IPS DF 6.9 (cell line): ENCODE results near the gene ADAM17.
"Not testable (repeated sequence)": the region's sequence is repeated elsewhere in the genome, so short reads cannot be mapped to it uniquely, and the experiment has no call there.

Experiments used
- DNase-seq: peaks from one replicate; pipeline ENCODE4 v3.0.0-alpha.2; 2013; ENCODE audit warnings: low read depth, low spot score
- H3K27ac ChIP-seq: one replicate; pipeline ENCODE4 v1.5.1; 2013; ENCODE audit warnings: low read length, control low read depth
- H3K27me3 ChIP-seq: 2 replicates; pipeline ENCODE4 v1.6.1; 2013; ENCODE audit warnings: mild to moderate bottlenecking, low read length; ENCODE audit not compliant: control insufficient read depth, insufficient read depth
- H3K36me3 ChIP-seq: 2 replicates; pipeline ENCODE4 v1.6.1; 2013; ENCODE audit warnings: low read length; ENCODE audit not compliant: control insufficient read depth, insufficient read depth
- H3K4me1 ChIP-seq: 2 replicates; pipeline ENCODE4 v1.6.1; 2013; ENCODE audit warnings: low read length; ENCODE audit not compliant: control insufficient read depth, insufficient read depth
- H3K4me3 ChIP-seq: 2 replicates; pipeline ENCODE4 v1.5.1; 2013; ENCODE audit warnings: mild to moderate bottlenecking, low read length
- H3K9me3 ChIP-seq: 2 replicates; pipeline ENCODE4 v1.6.1; 2013; ENCODE audit warnings: low read length, inconsistent platforms; ENCODE audit not compliant: control insufficient read depth, insufficient read depth
- WGBS: extraction: QIAGEN DNeasy Blood & Tissue Kit; methylation state at CpG from one replicate; pipeline ENCODE4 v1.1.7; 2013; ENCODE audit warnings: mixed read lengths, missing lambda C conversion rate; ENCODE audit not compliant: insufficient read length, insufficient coverage; 5-methylcytosine and 5-hydroxymethylcytosine counted together

ADAM17 gene

GRCh38 chr2:9590641-9591040 is 35.0 kb upstream of the ADAM17 start:
- Histone ChIP-seq H3K4me3 (no peak overlapping the region), H3K27ac (no peak overlapping the region), H3K4me1 (no peaks in the 10 kb centered on the region), H3K9me3 (no peaks in the 10 kb centered on the region), H3K36me3 (peaks cover 5% of the 10 kb centered on the region; the same call in 1 of the 2 replicates), H3K27me3 (no peaks in the 10 kb centered on the region)
- no CpG with 5 or more reads among the region's 3 CpGs for WGBS
- no peak for DNase-seq

GRCh38 chr2:9586465-9586864 is 30.8 kb upstream of the ADAM17 start:
- no CpG with 5 or more reads among the region's 3 CpGs for WGBS
- H3K4me3 ChIP-seq, result no peak overlapping the region
- peaks cover 5% of the 10 kb centered on the region; the same call in 1 of the 2 replicates for H3K36me3 ChIP-seq
- H3K27me3 ChIP-seq, result no peaks in the 10 kb centered on the region
- no peak for DNase-seq
- no peak overlapping the region for H3K27ac ChIP-seq
- no peaks in the 10 kb centered on the region for H3K9me3 ChIP-seq
- H3K4me1 ChIP-seq, result no peaks in the 10 kb centered on the region

GRCh38 chr2:9585486-9585885 is 29.9 kb upstream of the ADAM17 start:
- Histone ChIP-seq H3K36me3 (peaks cover 5% of the 10 kb centered on the region; the same call in 1 of the 2 replicates), H3K4me1 (no peaks in the 10 kb centered on the region)
- WGBS, result no CpG with 5 or more reads among the region's 5 CpGs

GRCh38 chr2:9584902-9585301 is 29.3 kb upstream of the ADAM17 start:
- H3K36me3 ChIP-seq, H3K9me3 ChIP-seq, H3K27me3 ChIP-seq, H3K4me1 ChIP-seq, H3K4me3 ChIP-seq, H3K27ac ChIP-seq, DNase-seq: not testable (repeated sequence)

More at GRCh38 chr2:9585486-9585885, 29.9 kb upstream of the ADAM17 start:
- Histone ChIP-seq H3K4me3 (no peak overlapping the region), H3K27ac (no peak overlapping the region), H3K9me3 (no peaks in the 10 kb centered on the region), H3K27me3 (no peaks in the 10 kb centered on the region)
- no peak for DNase-seq

GRCh38 chr2:9582624-9583023 is 27.0 kb upstream of the ADAM17 start:
- no peaks in the 10 kb centered on the region for H3K9me3 ChIP-seq
- H3K27ac ChIP-seq, result no peak overlapping the region

GRCh38 chr2:9578467-9579235 is 23.0 kb upstream of the ADAM17 start:
- Histone ChIP-seq H3K9me3 (no peaks in the 10 kb centered on the region), H3K27ac (no peak overlapping the region), H3K4me1 (no peaks in the 10 kb centered on the region), H3K36me3 (peaks cover 2% of the 10 kb centered on the region; the same call in 1 of the 2 replicates), H3K27me3 (no peaks in the 10 kb centered on the region), H3K4me3 (no peak overlapping the region)
- no peak for DNase-seq
- WGBS, result no CpG with 5 or more reads among the region's 9 CpGs

More at GRCh38 chr2:9582624-9583023, 27.0 kb upstream of the ADAM17 start:
- H3K4me3 ChIP-seq, result no peak overlapping the region
- no peak for DNase-seq
- H3K36me3 ChIP-seq, result peaks cover 2% of the 10 kb centered on the region; the same call in 1 of the 2 replicates
- no peaks in the 10 kb centered on the region for H3K4me1 ChIP-seq
- no peaks in the 10 kb centered on the region for H3K27me3 ChIP-seq
- WGBS, result no CpG with 5 or more reads among the region's 5 CpGs

GRCh38 chr2:9574331-9574730 is 18.7 kb upstream of the ADAM17 start:
- Histone ChIP-seq H3K4me3 (no peak overlapping the region), H3K9me3 (no peaks in the 10 kb centered on the region), H3K36me3 (no peaks in the 10 kb centered on the region), H3K4me1 (no peaks in the 10 kb centered on the region), H3K27me3 (no peaks in the 10 kb centered on the region), H3K27ac (no peak overlapping the region)
- no CpG with 5 or more reads among the region's 2 CpGs for WGBS
- DNase-seq, result no peak

GRCh38 chr2:9573840-9574239 is 18.2 kb upstream of the ADAM17 start:
- H3K4me1 ChIP-seq, result no peaks in the 10 kb centered on the region
- no peak overlapping the region for H3K4me3 ChIP-seq
- no peaks in the 10 kb centered on the region for H3K36me3 ChIP-seq
- DNase-seq, result no peak
- no peaks in the 10 kb centered on the region for H3K9me3 ChIP-seq
- H3K27me3 ChIP-seq, result no peaks in the 10 kb centered on the region
- H3K27ac ChIP-seq, result no peak overlapping the region
- no CpG with 5 or more reads among the region's 4 CpGs for WGBS

- Histone ChIP-seq H3K4me1 (no peaks in the 10 kb centered on the region), H3K27ac (no peak overlapping the region), H3K27me3 (no peaks in the 10 kb centered on the region), H3K4me3 (no peak overlapping the region), H3K9me3 (no peaks in the 10 kb centered on the region), H3K36me3 (no peaks in the 10 kb centered on the region)
- DNase-seq, result no peak
- no CpG with 5 or more reads among the region's 1 CpG for WGBS
Observed at GRCh38 chr2:9573013-9573720, 17.5 kb upstream of the ADAM17 start.

GRCh38 chr2:9570182-9571060 is 14.8 kb upstream of the ADAM17 start:
- no peak for DNase-seq
- Histone ChIP-seq H3K4me1 (no peaks in the 10 kb centered on the region), H3K27ac (no peak overlapping the region), H3K36me3 (no peaks in the 10 kb centered on the region), H3K4me3 (no peak overlapping the region), H3K27me3 (no peaks in the 10 kb centered on the region), H3K9me3 (no peaks in the 10 kb centered on the region)
- WGBS, result no CpG with 5 or more reads among the region's 4 CpGs
